Right lobe of liver (tissue), 4 donors: ENCODE measurements around the gene MISP.

ENCODE experiments used
- CTCF ChIP-seq, 4 donors: fragments of 200-600 bp in 3 of 4; fragments of 450-650 bp in 1 of 4; IDR thresholded peaks; one replicate each; pipeline versions ENCODE4 v1.5.1 to v1.8.0; 2016 to 2022; ENCODE audit warnings: antibody characterized with exemption in 4 of 4, mild to moderate bottlenecking in 2 of 4
- POLR2A ChIP-seq: fragments of 450-650 bp; IDR thresholded peaks from one replicate; pipeline ENCODE4 v1.6.1; 2017; ENCODE audit warnings: antibody characterized with exemption, mild to moderate bottlenecking
- donor health status: DM: no; HTN: no; CAD: no.
- donor health status: DM: no; HTN: no; CAD: no.
- donor health status: DM: no; HTN: yes; CAD: no.

- TF ChIP-seq CTCF (IDR thresholded peaks at IDR 0.05) (no peak), POLR2A (no peak)
Measured at GRCh38 chr19:803686-804418, 52.9 kb downstream of the MISP start.
